ENCODE measurements around the gene ZNF639. TPM values are rescaled to one million over a fixed set of nuclear protein-coding genes. Genes with fewer than 3 reads are reported as not detected.

ZNF639 gene
- total RNA-seq, 1 experiment from 2014 or later = 44.1 TPM

- no peak overlapping the region for H3K23ac ChIP-seq (ENCODE audit: insufficient read length, low read depth, low read length)
- no peak overlapping the region for H3K56ac ChIP-seq (ENCODE audit: insufficient read length, low read depth, low read length)
- H3K23me2 ChIP-seq (ENCODE audit: insufficient read length, low read depth, low read length, poor library complexity, severe bottlenecking) = no peaks in the 10 kb centered on the region
- H3K14ac ChIP-seq (ENCODE audit: insufficient read depth, low read length) = no peak overlapping the region
- Mint-ChIP-seq H3K4me1 (no peaks in the 10 kb centered on the region), H3K36me3 (ENCODE audit: insufficient read depth in 1 of 3, low read depth in 3 of 3) (peaks cover 50 to 87% (median 79%) of the 10 kb centered on the region in 3 experiments; a peak in 6 of 7 replicates), H3K27me3 (ENCODE audit: low read depth) (no peaks in the 10 kb centered on the region), H3K4me3 (no peak overlapping the region), H3K27ac (no peak overlapping the region), H3K9me3 (no peaks in the 10 kb centered on the region)
- peaks cover 3% of the 10 kb centered on the region for H3K79me1 ChIP-seq (ENCODE audit: insufficient read depth, low read depth, low read length, poor library complexity, severe bottlenecking)
- no peak overlapping the region for H2BK120ac ChIP-seq (ENCODE audit: low read depth, low read length, poor library complexity, severe bottlenecking)
- H3K4ac ChIP-seq (ENCODE audit: low read depth, low read length) = no peak overlapping the region
- H3K9ac ChIP-seq (ENCODE audit: extremely low read depth, insufficient read length, low read length) = no peak overlapping the region
- H3K18ac ChIP-seq (ENCODE audit: insufficient read length, low read depth, low read length) = no peak overlapping the region
- no peak overlapping the region for H2BK20ac ChIP-seq (ENCODE audit: low read depth, low read length, poor library complexity, severe bottlenecking)
- H4K91ac ChIP-seq (ENCODE audit: insufficient read length, low read depth, low read length) = no peak overlapping the region
- H3K9me3 ChIP-seq (ENCODE audit: control insufficient read depth, low read depth, low read length) = no peaks in the 10 kb centered on the region
- no peaks in the 10 kb centered on the region for H3K4me1 ChIP-seq (ENCODE audit: insufficient read depth, low read length)
- H2BK12ac ChIP-seq (ENCODE audit: insufficient read length, low read depth, low read length) = no peak overlapping the region
- no peak overlapping the region for H2BK15ac ChIP-seq (ENCODE audit: low read depth, low read length)
- H4K5ac ChIP-seq (ENCODE audit: insufficient read length, low read depth, low read length) = no peak overlapping the region
- H3K27me3 ChIP-seq (ENCODE audit: insufficient read depth, low read length) = no peaks in the 10 kb centered on the region
- no peak overlapping the region for H3K4me2 ChIP-seq (ENCODE audit: insufficient read depth, insufficient read length, low read length)
- WGBS (ENCODE audit: extremely low coverage, insufficient read length, low lambda C conversion rate) = no CpG with 5 or more reads among the region's 4 CpGs
- H2AFZ ChIP-seq (ENCODE audit: low read length) = no peak overlapping the region
- no peak overlapping the region for H2BK5ac ChIP-seq (ENCODE audit: insufficient read length, low read length)
- no peak overlapping the region for H2AK5ac ChIP-seq (ENCODE audit: insufficient read length, low read length)
- H3T11ph ChIP-seq (ENCODE audit: low read length) = no peak overlapping the region
- no peaks in the 10 kb centered on the region for H3K79me2 ChIP-seq (ENCODE audit: insufficient read depth, low read length)
- no peak overlapping the region for H4K8ac ChIP-seq (replicated peaks; ENCODE audit: insufficient read length, low read depth, low read length)
- no peak for DNase-seq
- H3K27ac ChIP-seq (ENCODE audit: insufficient read length, low read depth, low read length) = no peak overlapping the region
- H4K20me1 ChIP-seq (ENCODE audit: control insufficient read depth, insufficient read depth, insufficient read length) = no peaks in the 10 kb centered on the region
- TF ChIP-seq, protein P1, sequence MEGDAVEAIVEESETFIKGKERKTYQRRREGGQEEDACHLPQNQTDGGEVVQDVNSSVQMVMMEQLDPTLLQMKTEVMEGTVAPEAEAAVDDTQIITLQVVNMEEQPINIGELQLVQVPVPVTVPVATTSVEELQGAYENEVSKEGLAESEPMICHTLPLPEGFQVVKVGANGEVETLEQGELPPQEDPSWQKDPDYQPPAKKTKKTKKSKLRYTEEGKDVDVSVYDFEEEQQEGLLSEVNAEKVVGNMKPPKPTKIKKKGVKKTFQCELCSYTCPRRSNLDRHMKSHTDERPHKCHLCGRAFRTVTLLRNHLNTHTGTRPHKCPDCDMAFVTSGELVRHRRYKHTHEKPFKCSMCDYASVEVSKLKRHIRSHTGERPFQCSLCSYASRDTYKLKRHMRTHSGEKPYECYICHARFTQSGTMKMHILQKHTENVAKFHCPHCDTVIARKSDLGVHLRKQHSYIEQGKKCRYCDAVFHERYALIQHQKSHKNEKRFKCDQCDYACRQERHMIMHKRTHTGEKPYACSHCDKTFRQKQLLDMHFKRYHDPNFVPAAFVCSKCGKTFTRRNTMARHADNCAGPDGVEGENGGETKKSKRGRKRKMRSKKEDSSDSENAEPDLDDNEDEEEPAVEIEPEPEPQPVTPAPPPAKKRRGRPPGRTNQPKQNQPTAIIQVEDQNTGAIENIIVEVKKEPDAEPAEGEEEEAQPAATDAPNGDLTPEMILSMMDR (conservative IDR thresholded peaks at IDR 0.05) = no peak
Observed at GRCh38 chr3:179332240-179332639, 9.4 kb downstream of the ZNF639 start.
